ENCODE data around the gene CNST.
A peak's percentile ranks its signal among the peaks of the same experiment; 100 is the strongest.

The CNST gene

DNA sequence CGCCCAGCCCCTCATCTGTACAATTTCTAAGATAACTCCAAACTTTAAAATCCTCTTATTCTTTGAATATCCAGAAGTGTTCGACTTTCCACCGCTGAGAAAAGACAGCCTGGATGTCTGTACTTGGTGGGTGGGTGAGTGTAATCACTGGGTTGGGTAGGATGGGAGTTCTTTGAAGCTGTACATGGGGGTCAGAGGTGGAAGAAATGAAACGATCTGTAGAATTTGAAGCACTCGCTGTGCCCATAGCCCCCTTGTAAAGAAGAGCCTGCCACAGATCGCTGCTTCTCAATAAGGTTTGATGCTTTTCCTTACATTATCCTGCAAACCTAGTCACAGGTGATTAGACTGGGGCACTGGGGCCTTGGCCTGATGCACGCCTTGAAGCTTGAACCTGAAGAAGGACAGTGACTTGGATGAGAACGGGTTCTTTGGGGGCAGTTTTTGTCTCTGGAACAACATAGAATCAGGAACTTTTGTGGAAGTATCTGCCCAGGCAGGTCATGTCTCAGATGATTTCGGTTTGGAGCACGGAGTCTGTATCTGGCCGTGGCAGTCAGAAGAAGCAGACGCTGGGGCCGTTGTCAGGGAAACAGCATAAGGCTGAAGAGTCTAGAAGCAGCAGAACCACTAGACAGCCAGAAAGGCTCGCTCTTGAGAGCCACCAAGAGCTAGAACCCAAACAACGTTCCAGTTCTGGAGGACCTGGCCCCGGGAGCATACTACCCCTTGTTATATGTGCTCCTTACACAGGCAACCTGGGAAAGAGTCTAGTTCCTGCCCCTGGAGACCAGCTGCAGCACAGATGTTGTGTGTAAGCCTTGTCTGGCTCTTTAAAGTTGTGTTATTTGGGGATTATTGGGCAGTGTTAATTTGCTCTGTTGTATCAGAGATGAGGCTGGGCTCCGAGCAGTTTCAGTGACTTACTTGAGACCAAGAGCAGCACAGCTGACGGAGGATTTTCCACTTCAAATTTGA lies 112.8 kb downstream of the CNST start:
- no peak for TF ChIP-seq CTCF (conservative IDR thresholded peaks at IDR 0.05; ENCODE audit: control insufficient read depth, insufficient read depth, low read depth, low read length)
- no peak for DNase-seq (ENCODE audit: low read depth)
- no peak overlapping the region for H3K4me3 ChIP-seq (ENCODE audit: control insufficient read depth, low read depth, low read length)

DNA sequence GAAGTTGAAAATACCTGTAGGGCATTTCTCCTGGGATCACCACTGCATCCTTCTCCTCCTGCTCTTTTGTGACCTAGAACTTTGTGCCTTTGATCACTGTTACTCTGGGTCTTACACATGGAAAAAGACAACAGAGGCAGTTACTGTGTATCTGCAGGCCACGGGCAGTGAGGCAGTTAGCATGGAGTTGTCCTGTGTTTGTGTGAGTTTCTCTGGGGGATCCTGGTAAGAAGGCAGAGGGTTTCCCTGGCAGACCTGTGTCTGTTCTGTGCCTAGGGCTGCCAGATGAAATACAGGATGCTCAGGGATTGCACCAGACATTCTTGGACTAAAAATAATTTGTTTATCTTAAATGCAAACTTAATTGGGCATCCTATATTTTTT lies 113.5 kb downstream of the CNST start:
- no peak for DNase-seq (ENCODE audit: low read depth)
- H3K4me3 ChIP-seq (ENCODE audit: control insufficient read depth, low read depth, low read length): no peak overlapping the region
- TF ChIP-seq CTCF (conservative IDR thresholded peaks at IDR 0.05; ENCODE audit: control insufficient read depth, insufficient read depth, low read depth, low read length): no peak

GRCh38 chr1:246680190-246680589 lies 113.9 kb downstream of the CNST start:
- H3K4me3 ChIP-seq (ENCODE audit: control insufficient read depth, low read depth, low read length): no peak overlapping the region
- no peak for DNase-seq (ENCODE audit: low read depth)
- TF ChIP-seq CTCF (conservative IDR thresholded peaks at IDR 0.05; ENCODE audit: control insufficient read depth, insufficient read depth, low read depth, low read length): no peak

DNA sequence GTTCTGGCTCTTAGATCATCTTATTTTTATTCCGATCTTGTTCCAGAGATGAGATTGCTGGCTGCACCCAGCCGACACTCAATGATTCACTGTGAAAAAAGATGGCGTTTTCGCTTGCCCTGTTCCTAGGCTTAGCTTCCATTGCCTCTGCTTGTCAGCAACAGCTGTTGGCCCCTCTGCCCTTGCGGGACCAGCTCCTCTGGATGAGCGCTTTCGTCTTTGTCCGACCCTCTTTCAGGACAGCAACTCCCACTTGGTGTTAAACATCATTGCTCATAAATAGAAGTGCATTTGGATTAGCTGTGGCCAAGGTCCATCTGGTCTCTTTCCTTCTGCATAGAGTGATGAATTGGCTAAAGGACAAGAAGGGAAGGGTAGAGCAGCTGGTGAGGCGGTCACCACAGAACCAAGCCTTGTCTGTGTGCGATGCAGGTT lies 114.5 kb downstream of the CNST start:
- TF ChIP-seq CTCF (conservative IDR thresholded peaks at IDR 0.05; ENCODE audit: control insufficient read depth, insufficient read depth, low read depth, low read length): no peak
- no peak overlapping the region for H3K4me3 ChIP-seq (ENCODE audit: control insufficient read depth, low read depth, low read length)
- DNase-seq (ENCODE audit: low read depth): no peak

- no peak overlapping the region for H3K4me3 ChIP-seq (ENCODE audit: control insufficient read depth, low read depth, low read length)
- TF ChIP-seq CTCF (conservative IDR thresholded peaks at IDR 0.05; ENCODE audit: control insufficient read depth, insufficient read depth, low read depth, low read length): no peak
- peak; percentile 25 for DNase-seq (ENCODE audit: low read depth)
Measured at GRCh38 chr1:246681900-246682895, 115.9 kb downstream of the CNST start.

- no peak overlapping the region for H3K4me3 ChIP-seq (ENCODE audit: control insufficient read depth, low read depth, low read length)
- no peak for TF ChIP-seq CTCF (conservative IDR thresholded peaks at IDR 0.05; ENCODE audit: control insufficient read depth, insufficient read depth, low read depth, low read length)
- no peak for DNase-seq (ENCODE audit: low read depth)
Measured at GRCh38 chr1:246683521-246683920, 117.3 kb downstream of the CNST start.
